ENCODE results near the gene PALB2. TPM values are rescaled to one million over a fixed set of nuclear protein-coding genes. Genes with fewer than 3 reads are reported as not detected.

PALB2 gene
- 10 to 100 TPM; 20.3 to 20.8 TPM for total RNA-seq

- Mint-ChIP-seq H3K36me3 (peaks cover 27% of the 10 kb centered on the region), H3K9me3 (no peaks in the 10 kb centered on the region), H3K4me3 (peak within 1 kb of the TSS; percentile 99), H3K27me3 (no peaks in the 10 kb centered on the region), H3K4me1 (ENCODE audit: low read depth) (peaks cover 27% of the 10 kb centered on the region), H3K27ac (peak within 1 kb of the TSS; percentile 94)
- intact Hi-C loops (cut with micrococcal nuclease) = loop anchor here (1.0 to 10.0 kb wide), 5 partner anchors 8 to 136 kb away; partner anchors contain the start of genes EARS2, NDUFAB1, PLK1 and UBFD1
- POLR2A ChIA-PET = interaction anchor here (1.2 to 2.0 kb wide), 3 partner anchors 38 to 83 kb away, joined by 3 to 9 read pairs (median 6); partner anchors contain the start of genes EARS2, PLK1 and UBFD1
- peak; percentile 94 for DNase-seq
- CTCF ChIA-PET = interaction anchor here (1.1 to 1.6 kb wide), 3 partner anchors 44 to 161 kb away, joined by 3 to 7 read pairs (median 3); partner anchors contain the start of genes EARS2 and UBFD1
Measured at GRCh38 chr16:23640931-23641765, at the start of gene PALB2, which contains the start of gene DCTN5. Gene PALB2 (minus strand): TSS chr16:23641310. CDS start chr16:23641157, 153 bp downstream. Gene DCTN5 (plus strand): TSS chr16:23641466. CDS start chr16:23641543, 77 bp downstream.

GRCh38 chr16:23689442-23690187, 48.5 kb upstream of the PALB2 start:
- no peaks in the 10 kb centered on the region for H3K4me1 Mint-ChIP-seq (ENCODE audit: low read depth)
- no peaks in the 10 kb centered on the region for H3K9me3 Mint-ChIP-seq
- ChIA-PET POLR2A (interaction anchor here (0.9 to 1.0 kb wide), 2 partner anchors 11 to 34 kb away, joined by 3 read pairs; partner anchors contain the start of gene PLK1), CTCF (no interaction called here)
- no peak overlapping the region for H3K4me3 Mint-ChIP-seq
- H3K36me3 Mint-ChIP-seq = peaks cover 39% of the 10 kb centered on the region
- H3K27me3 Mint-ChIP-seq = no peaks in the 10 kb centered on the region
- no peak overlapping the region for H3K27ac Mint-ChIP-seq
- DNase-seq = no peak
- intact Hi-C loops (cut with micrococcal nuclease) = no loop called here

DNA sequence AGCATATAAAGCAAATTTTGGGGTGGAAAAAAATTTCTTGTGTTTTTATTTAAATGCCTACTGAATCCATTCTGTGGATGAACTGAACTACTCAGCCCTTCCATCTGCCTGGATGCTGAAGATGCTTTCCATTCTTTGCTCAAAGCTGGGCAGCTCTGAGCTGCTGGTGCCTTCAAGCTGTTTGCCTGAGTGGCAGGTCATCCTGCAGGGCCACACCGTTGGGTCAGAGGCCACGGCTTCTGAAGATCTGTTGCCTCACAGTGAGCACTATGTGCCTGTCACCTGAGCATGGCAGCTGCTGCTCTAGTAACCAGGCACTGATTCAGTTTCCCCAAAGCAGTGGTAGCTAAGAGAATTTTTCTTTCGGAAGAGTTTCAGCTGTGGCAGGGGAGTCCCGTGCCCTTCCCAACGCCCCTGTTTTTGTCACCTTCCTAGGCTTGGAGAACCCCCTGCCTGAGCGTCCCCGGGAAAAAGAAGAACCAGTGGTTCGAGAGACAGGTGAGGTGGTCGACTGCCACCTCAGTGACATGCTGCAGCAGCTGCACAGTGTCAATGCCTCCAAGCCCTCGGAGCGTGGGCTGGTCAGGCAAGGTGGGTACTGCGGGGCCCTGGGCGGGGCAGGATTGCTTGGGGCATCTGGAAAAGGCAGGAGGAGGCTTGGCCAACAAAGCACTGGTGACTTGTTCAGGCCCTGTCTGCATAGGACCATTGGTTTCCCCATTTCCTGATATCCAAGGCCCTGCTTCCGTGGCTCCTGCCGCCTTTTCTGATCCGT, 46.1 kb upstream of the PALB2 start:
- intact Hi-C loops (cut with micrococcal nuclease) = no loop called here
- ChIA-PET CTCF (no interaction called here), POLR2A (interaction anchor here (0.5 kb wide), 1 partner anchor 9 kb away, joined by 3 read pairs; no protein-coding TSS in a partner anchor)
- H3K4me1 Mint-ChIP-seq (ENCODE audit: low read depth) = no peaks in the 10 kb centered on the region
- H3K9me3 Mint-ChIP-seq = no peaks in the 10 kb centered on the region
- peaks cover 45% of the 10 kb centered on the region for H3K36me3 Mint-ChIP-seq
- H3K4me3 Mint-ChIP-seq = no peak overlapping the region
- H3K27me3 Mint-ChIP-seq = no peaks in the 10 kb centered on the region
- H3K27ac Mint-ChIP-seq = no peak overlapping the region
- no peak for DNase-seq

GRCh38 chr16:23683487-23683886, 42.4 kb upstream of the PALB2 start:
- ChIA-PET POLR2A (no interaction called here), CTCF (no interaction called here)
- Mint-ChIP-seq H3K27ac (no peak overlapping the region), H3K27me3 (no peaks in the 10 kb centered on the region), H3K36me3 (peaks cover 49% of the 10 kb centered on the region), H3K9me3 (no peaks in the 10 kb centered on the region), H3K4me3 (no peak overlapping the region), H3K4me1 (ENCODE audit: low read depth) (peaks cover 10% of the 10 kb centered on the region)
- intact Hi-C loops (cut with micrococcal nuclease) = no loop called here
- DNase-seq = no peak

- DNase-seq = no peak
- Mint-ChIP-seq H3K27me3 (no peaks in the 10 kb centered on the region), H3K4me1 (ENCODE audit: low read depth) (peaks cover 13% of the 10 kb centered on the region), H3K9me3 (no peaks in the 10 kb centered on the region), H3K27ac (no peak overlapping the region), H3K36me3 (peaks cover 39% of the 10 kb centered on the region), H3K4me3 (no peak overlapping the region)
- ChIA-PET CTCF (no interaction called here), POLR2A (no interaction called here)
- intact Hi-C loops (cut with micrococcal nuclease) = no loop called here
Measured at GRCh38 chr16:23682181-23682580, 41.1 kb upstream of the PALB2 start.

DNA sequence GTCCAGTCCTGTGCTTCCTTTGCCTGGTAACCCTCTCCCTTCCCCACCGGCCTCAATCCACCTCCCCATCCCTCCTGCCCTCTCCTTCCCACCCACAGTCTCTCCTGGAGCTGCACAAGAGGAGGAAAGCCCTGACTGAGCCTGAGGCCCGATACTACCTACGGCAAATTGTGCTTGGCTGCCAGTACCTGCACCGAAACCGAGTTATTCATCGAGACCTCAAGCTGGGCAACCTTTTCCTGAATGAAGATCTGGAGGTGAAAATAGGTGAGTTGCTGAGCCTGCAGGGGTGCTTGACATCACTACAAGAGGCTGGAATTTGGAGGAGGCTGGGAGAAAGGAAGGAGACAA, 38.9 kb upstream of the PALB2 start:
- Mint-ChIP-seq H3K4me3 (peak overlapping the region; percentile 92), H3K36me3 (peaks cover 33% of the 10 kb centered on the region), H3K27ac (no peak overlapping the region), H3K4me1 (ENCODE audit: low read depth) (peaks cover 13% of the 10 kb centered on the region), H3K9me3 (no peaks in the 10 kb centered on the region), H3K27me3 (no peaks in the 10 kb centered on the region)
- intact Hi-C loops (cut with micrococcal nuclease) = loop anchor here (2.0 to 10.0 kb wide), 3 partner anchors 39 to 175 kb away; partner anchors contain the start of genes DCTN5, EARS2, PALB2 and UBFD1
- ChIA-PET POLR2A (interaction anchor here (2.7 kb wide), 2 partner anchors 10 to 39 kb away, joined by 9 to 10 read pairs; partner anchors contain the start of gene PALB2), CTCF (interaction anchor here (0.7 kb wide), 1 partner anchor 29 kb away, joined by 3 read pairs; no protein-coding TSS in a partner anchor)
- DNase-seq = no peak

DNA sequence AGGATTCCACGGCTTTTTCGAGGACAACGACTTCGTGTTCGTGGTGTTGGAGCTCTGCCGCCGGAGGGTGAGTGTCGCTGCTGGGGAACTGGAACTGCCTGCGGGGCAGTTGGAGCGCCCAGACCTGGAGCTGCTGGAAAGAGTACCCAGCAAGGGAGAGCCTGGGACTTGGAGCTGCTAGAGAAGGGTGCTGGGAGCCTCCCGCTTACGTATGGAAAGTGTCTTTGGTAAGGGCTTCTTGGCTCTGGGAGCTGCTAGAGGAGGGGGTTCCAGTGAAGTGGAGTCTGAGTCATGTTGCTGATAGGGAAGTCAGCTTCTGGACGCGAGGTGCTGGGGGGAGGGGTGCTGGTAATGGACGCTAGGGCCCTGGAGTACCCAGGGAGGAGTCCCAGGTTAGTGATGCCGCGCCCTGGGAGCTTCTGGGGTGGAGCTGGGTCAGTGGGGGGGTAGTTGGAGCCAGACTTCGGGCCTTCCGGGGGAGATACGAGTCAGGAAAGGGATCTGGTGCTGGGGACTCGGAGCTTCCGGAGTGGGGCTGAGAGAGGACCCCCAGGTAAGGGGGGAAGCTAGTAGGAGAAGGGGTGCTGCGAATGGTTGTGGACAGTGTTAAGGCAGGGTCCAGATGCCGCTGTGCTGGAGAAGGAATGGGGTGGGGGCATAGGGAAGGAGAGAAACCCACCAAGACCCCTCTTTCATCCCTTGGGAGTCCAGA, 38.3 kb upstream of the PALB2 start:
- Mint-ChIP-seq H3K9me3 (no peaks in the 10 kb centered on the region), H3K27ac (peak overlapping the region; percentile 23), H3K27me3 (no peaks in the 10 kb centered on the region), H3K36me3 (peaks cover 33% of the 10 kb centered on the region), H3K4me3 (peak overlapping the region; percentile 92), H3K4me1 (ENCODE audit: low read depth) (peaks cover 13% of the 10 kb centered on the region)
- intact Hi-C loops (cut with micrococcal nuclease) = loop anchor here (2.0 to 10.0 kb wide), 3 partner anchors 39 to 175 kb away; partner anchors contain the start of genes DCTN5, EARS2, PALB2 and UBFD1
- ChIA-PET POLR2A (interaction anchor here (0.8 to 2.7 kb wide), 4 partner anchors 9 to 39 kb away, joined by 3 to 10 read pairs (median 6); partner anchors contain the start of gene PALB2), CTCF (interaction anchor here (0.7 to 1.7 kb wide), 3 partner anchors 10 to 75 kb away, joined by 3 to 6 read pairs (median 4); no protein-coding TSS in a partner anchor)
- peak; percentile 51 for DNase-seq

GRCh38 chr16:23678430-23679273, 37.5 kb upstream of the PALB2 start, which contains the start of gene PLK1:
Gene PLK1 (plus strand): TSS chr16:23678889. CDS start chr16:23678933, 44 bp downstream.
- Mint-ChIP-seq H3K27me3 (no peaks in the 10 kb centered on the region), H3K4me3 (peak within 1 kb of the TSS; percentile 92), H3K36me3 (peaks cover 33% of the 10 kb centered on the region), H3K9me3 (no peaks in the 10 kb centered on the region), H3K4me1 (ENCODE audit: low read depth) (peaks cover 13% of the 10 kb centered on the region), H3K27ac (peak within 1 kb of the TSS; percentile 33)
- POLR2A ChIA-PET = interaction anchor here (0.8 to 2.7 kb wide), 5 partner anchors 9 to 38 kb away, joined by 3 to 10 read pairs (median 3); partner anchors contain the start of gene PALB2
- intact Hi-C loops (cut with micrococcal nuclease) = loop anchor here (2.0 to 10.0 kb wide), 3 partner anchors 38 to 174 kb away; partner anchors contain the start of genes DCTN5, EARS2, PALB2 and UBFD1
- CTCF ChIA-PET = interaction anchor here (1.2 to 1.8 kb wide), 4 partner anchors 9 to 331 kb away, joined by 4 to 6 read pairs (median 6); no protein-coding TSS in a partner anchor
- DNase-seq = peak; percentile 92

GRCh38 chr16:23676924-23677480, 35.9 kb upstream of the PALB2 start:
- Mint-ChIP-seq H3K9me3 (no peaks in the 10 kb centered on the region), H3K4me1 (ENCODE audit: low read depth) (peaks cover 13% of the 10 kb centered on the region), H3K27ac (no peak overlapping the region), H3K4me3 (no peak overlapping the region), H3K36me3 (peaks cover 33% of the 10 kb centered on the region), H3K27me3 (no peaks in the 10 kb centered on the region)
- ChIA-PET POLR2A (interaction anchor here (1.5 kb wide), 1 partner anchor 14 kb away, joined by 3 read pairs; no protein-coding TSS in a partner anchor), CTCF (interaction anchor here (1.8 kb wide), 1 partner anchor 50 kb away, joined by 6 read pairs; no protein-coding TSS in a partner anchor)
- intact Hi-C loops (cut with micrococcal nuclease) = loop anchor here (5.0 to 10.0 kb wide), 2 partner anchors 120 to 172 kb away; partner anchors contain the start of genes EARS2 and UBFD1
- DNase-seq = no peak

Measured in activated CD4-positive, alpha-beta memory T cell treated with anti-CD3 and anti-CD28 coated beads for 36 hours (primary cell).